IPS DF 19.7 (cell line): Measurements from ENCODE around the gene DIS3L2.
A peak's percentile ranks its signal among the peaks of the same experiment; 100 is the strongest.
"Not testable (repeated sequence)": the region's sequence is repeated elsewhere in the genome, so short reads cannot be mapped to it uniquely, and the experiment has no call there.

Source experiments
- DNase-seq: peaks from one replicate; pipeline ENCODE4 v3.0.0-alpha.2; 2013; ENCODE audit warnings: low read depth, low spot score

The DIS3L2 gene

GRCh38 chr2:232319803-232320442 lies 358.4 kb downstream of the DIS3L2 start:
- no peak for DNase-seq

- DNase-seq = no peak
Observed at GRCh38 chr2:232320443-232320803, 358.9 kb downstream of the DIS3L2 start.

- no peak for DNase-seq
Observed at GRCh38 chr2:232321156-232321816, 359.8 kb downstream of the DIS3L2 start.

- DNase-seq = no peak
Observed at GRCh38 chr2:232321817-232322559, 360.5 kb downstream of the DIS3L2 start.

- DNase-seq = no peak
Observed at GRCh38 chr2:232322560-232323327, 361.2 kb downstream of the DIS3L2 start.

- DNase-seq = no peak
Observed at GRCh38 chr2:232323328-232323650, 361.8 kb downstream of the DIS3L2 start.

- DNase-seq = not testable (repeated sequence)
Observed at GRCh38 chr2:232323967-232324366, 362.5 kb downstream of the DIS3L2 start.

- DNase-seq = no peak
Observed at GRCh38 chr2:232324778-232325177, 363.3 kb downstream of the DIS3L2 start.

- no peak for DNase-seq
Observed at GRCh38 chr2:232325324-232326273, 364.1 kb downstream of the DIS3L2 start.

- not testable (repeated sequence) for DNase-seq
Observed at GRCh38 chr2:232326274-232327104, 365.0 kb downstream of the DIS3L2 start.

- DNase-seq = no peak
Observed at GRCh38 chr2:232327105-232328031, 365.9 kb downstream of the DIS3L2 start.

GRCh38 chr2:232328032-232328422 lies 366.5 kb downstream of the DIS3L2 start:
- DNase-seq = no peak

GRCh38 chr2:232328516-232329460 lies 367.3 kb downstream of the DIS3L2 start:
- no peak for DNase-seq

- no peak for DNase-seq
Observed at GRCh38 chr2:232329716-232330067, 368.2 kb downstream of the DIS3L2 start.

- DNase-seq = peak; percentile 48
Observed at GRCh38 chr2:232330068-232330999, 368.8 kb downstream of the DIS3L2 start.

GRCh38 chr2:232331061-232331460 lies 369.5 kb downstream of the DIS3L2 start:
- not testable (repeated sequence) for DNase-seq

GRCh38 chr2:232331641-232332040 lies 370.1 kb downstream of the DIS3L2 start:
- DNase-seq = not testable (repeated sequence)
